Measurements from ENCODE around the gene SLC13A3.
A peak's percentile ranks its signal among the peaks of the same experiment; 100 is the strongest.

The SLC13A3 gene, protein sequence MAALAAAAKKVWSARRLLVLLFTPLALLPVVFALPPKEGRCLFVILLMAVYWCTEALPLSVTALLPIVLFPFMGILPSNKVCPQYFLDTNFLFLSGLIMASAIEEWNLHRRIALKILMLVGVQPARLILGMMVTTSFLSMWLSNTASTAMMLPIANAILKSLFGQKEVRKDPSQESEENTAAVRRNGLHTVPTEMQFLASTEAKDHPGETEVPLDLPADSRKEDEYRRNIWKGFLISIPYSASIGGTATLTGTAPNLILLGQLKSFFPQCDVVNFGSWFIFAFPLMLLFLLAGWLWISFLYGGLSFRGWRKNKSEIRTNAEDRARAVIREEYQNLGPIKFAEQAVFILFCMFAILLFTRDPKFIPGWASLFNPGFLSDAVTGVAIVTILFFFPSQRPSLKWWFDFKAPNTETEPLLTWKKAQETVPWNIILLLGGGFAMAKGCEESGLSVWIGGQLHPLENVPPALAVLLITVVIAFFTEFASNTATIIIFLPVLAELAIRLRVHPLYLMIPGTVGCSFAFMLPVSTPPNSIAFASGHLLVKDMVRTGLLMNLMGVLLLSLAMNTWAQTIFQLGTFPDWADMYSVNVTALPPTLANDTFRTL

DNA sequence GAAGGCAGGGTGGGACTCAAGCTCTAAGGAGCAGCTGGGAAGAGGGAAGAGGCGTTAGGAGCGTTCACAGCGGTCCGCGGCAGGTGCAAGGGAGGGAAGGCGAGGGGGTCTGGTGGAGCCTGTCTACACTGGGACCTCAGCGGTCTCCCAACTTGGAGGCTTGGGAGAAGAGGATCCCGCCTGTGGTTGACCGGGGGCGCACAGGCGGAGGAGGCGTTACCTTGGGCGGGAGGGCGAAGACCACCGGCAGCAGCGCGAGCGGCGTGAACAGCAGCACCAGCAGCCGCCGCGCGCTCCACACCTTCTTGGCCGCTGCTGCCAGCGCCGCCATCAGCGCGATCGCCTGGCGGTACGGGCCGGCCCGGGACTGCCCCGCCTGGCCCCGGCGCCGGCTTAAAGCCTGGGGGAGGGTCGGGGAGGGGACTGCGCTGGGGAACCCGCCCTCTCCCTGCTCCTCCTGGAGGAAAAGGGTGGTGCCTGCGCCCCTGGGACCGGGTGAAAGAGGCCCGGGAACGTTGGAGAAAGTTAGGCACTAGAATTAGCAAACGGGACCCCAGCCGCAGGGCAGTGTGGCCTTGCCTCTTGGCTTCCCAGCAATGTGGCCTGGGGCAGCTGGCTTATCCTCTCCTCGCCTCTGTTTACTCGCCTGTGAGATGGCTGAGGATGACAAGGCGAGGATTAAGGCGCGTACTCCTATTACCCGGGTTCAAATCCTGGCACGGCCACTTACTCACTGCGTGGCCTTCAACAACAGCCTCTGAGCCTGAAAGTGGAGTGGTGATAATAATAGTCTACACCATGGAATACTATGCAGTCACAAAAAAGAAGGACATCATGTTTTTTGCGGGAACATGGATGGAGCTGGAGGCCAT, at the start of gene SLC13A3:
Gene SLC13A3, minus strand, starts transcription at position 369 of the 872 bp plus-strand sequence. Its CDS starts 38 bp downstream, at position 331.
- DNase-seq, result peak; percentile 28

- DNase-seq, result no peak
Observed at GRCh38 chr20:46701057-46701456, 49.8 kb upstream of the SLC13A3 start.

- no peak for DNase-seq
Observed at GRCh38 chr20:46700481-46700880, 49.2 kb upstream of the SLC13A3 start.

DNA sequence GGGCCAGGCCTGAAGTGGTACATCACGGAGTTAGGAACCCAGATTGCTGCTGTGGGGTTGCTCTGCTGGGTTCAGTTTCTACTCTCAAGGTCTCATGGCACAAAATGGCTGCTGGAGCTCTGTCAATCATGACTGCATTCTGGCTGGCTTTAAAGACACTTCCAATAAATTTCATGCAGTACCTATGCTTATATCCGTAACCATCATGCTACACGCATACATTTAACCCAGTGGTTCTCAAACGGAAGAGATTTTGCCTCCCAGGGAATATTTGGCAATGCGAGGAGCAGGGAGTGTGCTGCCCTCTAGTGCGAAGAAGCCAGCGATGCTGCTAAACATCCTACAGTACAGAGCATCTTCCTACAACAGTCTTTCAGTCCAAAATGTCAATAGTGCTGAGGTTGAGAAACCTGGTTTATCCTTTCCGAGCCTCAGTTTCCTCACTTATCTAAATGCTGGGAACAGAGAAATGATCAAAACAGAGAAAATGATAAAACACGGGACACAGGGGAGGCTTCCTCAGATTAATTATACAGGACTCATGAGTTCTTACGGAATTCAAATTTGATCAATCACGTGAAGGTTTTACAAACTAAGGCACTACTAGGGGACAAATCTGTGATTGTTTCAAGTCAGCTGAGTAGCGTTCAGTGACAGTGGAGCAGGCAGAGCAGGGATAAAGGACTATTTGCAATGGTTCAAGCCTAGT, 48.5 kb upstream of the SLC13A3 start:
- DNase-seq, result peak; percentile 73

DNA sequence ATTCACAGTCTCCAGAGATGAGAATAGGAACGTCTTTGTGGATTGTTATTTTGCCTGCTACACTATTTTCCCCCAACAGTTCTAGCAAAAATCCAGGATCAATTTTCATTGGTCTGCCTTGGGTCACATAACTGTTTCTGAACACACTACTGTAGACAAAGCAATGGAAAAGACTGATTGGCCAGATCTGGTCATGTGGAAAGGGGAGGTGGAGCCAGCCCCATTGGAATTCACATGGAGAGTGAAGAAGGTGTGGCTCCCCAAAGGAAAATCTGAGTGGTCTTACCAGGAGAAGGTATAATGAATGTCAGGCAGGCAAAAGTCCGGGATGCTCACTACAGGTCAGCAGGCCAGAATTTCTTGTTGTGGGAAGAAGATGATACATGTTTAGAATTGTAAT, 47.5 kb upstream of the SLC13A3 start:
- DNase-seq, result no peak

- no peak for DNase-seq
Observed at GRCh38 chr20:46696791-46697279, 45.6 kb upstream of the SLC13A3 start.

GRCh38 chr20:46695892-46696291, 44.6 kb upstream of the SLC13A3 start:
- DNase-seq, result peak; percentile 48

DNA sequence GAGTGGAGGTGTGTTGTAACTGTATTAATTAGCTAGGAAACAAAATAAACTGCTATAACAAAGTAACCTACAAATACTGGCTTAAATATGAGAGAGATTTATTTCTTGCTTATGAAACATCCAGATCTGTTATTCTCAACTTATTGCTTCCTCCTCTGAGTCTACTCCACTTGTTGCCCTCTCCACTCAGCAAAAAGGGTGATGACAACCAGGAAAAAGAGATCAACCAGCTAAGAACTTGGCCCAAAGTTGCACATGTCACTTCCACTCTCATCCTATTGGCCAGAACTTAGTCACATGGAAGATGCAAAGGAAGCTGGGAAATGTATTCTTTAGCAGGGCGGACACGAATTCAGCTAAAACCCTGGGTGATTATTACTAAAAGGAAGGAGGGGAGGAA, 43.2 kb upstream of the SLC13A3 start:
- peak; percentile 93 for DNase-seq

GRCh38 chr20:46691196-46691595, 39.9 kb upstream of the SLC13A3 start:
- DNase-seq, result peak; percentile 73

- peak; percentile 90 for DNase-seq
Observed at GRCh38 chr20:46690219-46691106, 39.2 kb upstream of the SLC13A3 start.

DNA sequence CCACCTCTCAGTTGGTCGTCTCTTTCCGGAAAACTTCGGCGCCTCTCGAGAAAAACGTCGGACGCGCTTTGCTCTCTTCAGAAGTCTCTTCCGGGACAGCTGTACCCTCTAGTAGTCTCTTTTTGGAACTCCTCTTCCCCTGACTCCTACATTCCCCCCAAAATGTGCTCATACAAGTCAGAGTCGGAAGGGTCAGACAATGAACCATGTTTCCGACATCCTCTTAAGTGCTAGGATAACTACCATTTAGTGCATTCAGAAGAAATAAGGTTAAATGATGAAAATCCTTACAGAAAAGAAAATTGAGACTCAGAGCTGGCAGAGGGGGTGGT, 38.5 kb upstream of the SLC13A3 start:
- DNase-seq, result no peak

DNA sequence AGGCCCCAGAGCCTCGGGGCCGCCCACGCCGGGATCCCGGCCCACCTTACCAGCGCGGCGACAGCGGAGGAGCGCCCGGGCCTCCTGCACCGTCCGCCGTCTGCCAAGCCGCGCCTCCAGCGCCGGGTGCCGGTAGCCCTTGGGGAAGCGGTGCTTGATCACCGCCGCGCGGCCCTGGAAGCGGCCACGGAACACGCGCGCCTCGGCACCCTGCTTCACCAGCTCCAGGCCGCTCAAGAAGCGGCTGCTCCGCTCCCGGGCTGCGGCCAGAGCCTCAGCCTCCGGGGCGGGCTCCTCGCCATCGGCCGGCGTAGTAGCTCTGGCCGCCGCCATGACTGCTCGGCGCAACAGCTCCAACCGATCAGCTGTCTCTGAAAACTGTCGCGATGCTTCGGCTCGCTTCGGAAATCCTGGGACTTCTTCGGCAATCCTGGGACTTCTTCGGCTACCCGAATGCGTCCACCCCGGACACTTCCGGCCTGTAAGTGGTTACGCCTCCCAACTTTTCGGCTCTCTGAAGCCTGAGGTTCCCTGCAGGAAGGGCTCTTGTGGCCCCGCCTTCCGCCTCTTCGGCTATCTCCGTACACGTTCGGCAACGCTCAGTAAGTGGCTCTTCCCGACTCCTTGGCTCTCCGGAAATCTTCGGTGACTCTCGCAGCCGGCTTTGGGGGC, 38.0 kb upstream of the SLC13A3 start, which contains the start of gene TP53RK:
Gene TP53RK, minus strand, starts transcription at position 363 of the 672 bp plus-strand sequence. Its CDS starts 30 bp downstream, at position 333.
- DNase-seq, result peak; percentile 100

DNA sequence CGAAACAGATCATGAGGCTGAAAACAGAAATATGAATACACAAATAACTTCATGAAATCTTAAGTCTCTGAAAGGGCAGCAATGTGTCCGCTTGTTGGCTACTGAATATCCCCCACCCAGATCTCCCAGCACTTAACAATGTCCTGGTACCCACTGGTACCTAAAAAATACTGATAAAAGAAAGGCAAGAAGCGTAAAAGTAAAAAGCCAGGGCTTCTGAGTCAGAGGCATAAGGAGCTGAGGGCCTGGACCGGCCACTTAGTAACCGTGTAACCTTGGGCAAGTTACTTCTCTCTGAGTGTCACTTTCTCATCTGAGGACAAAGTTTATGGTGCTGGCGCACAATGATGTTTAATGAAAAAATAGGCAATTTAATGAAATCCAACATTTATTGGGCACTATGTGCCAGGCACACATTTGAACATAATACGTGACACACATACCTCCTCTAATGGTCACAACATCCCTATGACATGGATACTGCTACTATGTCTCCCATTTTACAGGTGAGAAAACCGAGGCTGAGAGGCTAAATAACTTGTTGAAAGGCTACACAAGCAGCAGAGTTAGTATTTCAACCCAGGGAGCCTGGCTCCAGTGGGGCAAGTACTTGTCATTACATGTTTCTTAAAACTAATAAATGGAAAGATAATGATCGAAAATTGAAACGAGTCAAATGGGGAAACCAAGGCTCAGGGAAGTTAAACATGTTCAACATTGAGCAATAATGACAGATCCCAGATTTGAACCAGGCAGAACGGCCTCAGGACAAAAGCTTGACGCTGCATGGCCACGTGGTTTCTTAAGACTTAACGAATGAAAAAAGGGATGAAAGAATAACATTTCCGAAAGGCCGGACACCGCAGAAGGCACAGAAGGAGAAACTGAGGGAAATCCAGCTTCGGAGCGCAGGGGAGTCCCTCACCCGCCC, 37.2 kb upstream of the SLC13A3 start:
- DNase-seq, result peak; percentile 23

DNA sequence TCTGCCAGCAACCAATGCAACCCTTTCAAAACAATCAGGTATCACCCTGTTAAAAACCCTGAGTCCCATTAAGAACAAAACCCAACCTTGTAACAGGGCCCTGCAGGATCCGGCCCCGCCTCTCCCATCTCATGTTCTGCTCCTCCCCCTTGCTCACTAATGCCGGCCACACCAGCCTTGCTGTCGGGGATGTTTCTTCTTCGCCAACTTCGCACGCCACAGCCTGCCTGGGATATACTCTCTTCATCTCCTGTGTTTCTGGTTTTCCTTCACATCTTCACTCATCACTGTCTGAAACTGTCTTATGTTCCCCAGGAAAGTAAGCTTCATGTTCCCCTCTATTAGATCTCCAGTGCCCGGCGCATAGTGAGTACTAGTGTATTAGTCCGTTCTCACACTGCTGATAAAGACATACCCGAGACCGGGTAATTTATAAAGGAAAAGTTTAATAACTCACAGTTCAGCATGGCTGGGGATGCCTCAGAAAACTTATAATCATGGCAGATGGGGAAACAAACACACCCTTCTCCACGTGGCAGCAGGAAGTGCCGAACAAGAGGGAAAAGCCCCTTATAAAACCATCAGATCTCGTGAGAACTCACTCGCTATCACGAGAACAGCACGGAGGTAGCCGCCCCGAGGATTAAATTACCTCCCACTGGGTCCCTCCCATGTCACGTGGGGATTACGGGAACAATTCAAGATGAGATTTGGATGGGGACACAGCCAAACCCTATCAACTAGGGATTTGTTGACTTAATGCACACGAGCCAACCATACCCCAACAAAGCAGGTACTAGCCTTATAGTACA, 32.9 kb upstream of the SLC13A3 start:
- peak; percentile 45 for DNase-seq

- no peak for DNase-seq
Observed at GRCh38 chr20:46683668-46683938, 32.3 kb upstream of the SLC13A3 start.

DNA sequence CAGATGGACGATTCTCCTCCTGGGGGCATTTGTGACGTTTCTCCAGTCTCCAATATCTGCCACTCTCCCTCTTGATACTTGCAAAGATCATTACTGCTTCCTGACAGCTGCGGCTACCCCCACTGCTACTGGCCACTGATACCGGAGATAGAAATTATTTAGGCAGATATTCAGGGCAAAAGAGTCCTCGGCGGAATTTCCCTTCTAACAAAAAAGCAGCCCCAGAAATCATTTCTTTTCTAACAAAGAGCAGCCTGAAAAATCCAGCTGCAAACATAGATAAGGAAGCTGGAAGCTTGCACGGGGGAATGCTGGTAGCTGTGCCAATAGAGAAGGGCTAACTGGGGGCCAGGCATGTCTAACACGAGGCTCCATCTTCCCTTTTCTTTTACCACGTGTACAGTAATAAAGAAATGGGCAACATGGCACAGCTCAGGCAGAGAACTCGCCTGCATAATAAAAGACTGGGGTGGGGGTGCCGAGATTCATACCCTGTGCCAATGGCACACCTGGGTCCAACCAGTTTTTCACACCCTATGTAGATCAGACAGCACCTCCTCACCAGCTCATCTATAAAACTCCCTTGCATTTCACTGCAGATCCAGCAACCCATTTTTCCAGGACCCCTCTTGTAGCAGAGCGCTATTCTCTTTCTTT, 31.9 kb upstream of the SLC13A3 start:
- peak; percentile 90 for DNase-seq

GRCh38 chr20:46682063-46682821, 31.0 kb upstream of the SLC13A3 start:
- DNase-seq, result peak; percentile 55

All from hematopoietic multipotent progenitor cell treated with erythropoietin and hydrocortisone succinate and interleukin-3 and kit ligand, for 4 days (in vitro differentiated cells).